Hepatocyte (in vitro differentiated cells): ENCODE measurements around the gene TNFRSF13B.

Source experiments
- CTCF ChIP-seq: fragments of 200-600 bp; sonication (generic); IDR thresholded peaks from 2 replicates; pipeline ENCODE4 v1.5.1; 2016; ENCODE audit warnings: antibody characterized with exemption, mild to moderate bottlenecking; ENCODE audit not compliant: poor library complexity
- EZH2 ChIP-seq: fragments of 200-600 bp; sonication (generic); IDR thresholded peaks from 2 replicates; pipeline ENCODE4 v1.6.1; 2016; ENCODE audit warnings: antibody characterized with exemption, mild to moderate bottlenecking, borderline replicate concordance
- EZH2phosphoT487 ChIP-seq: fragments of 200-600 bp; sonication (generic); IDR thresholded peaks from one replicate; pipeline ENCODE4 v1.6.1; 2018; ENCODE audit warnings: antibody characterized with exemption, mild to moderate bottlenecking, low read depth, moderate library complexity; ENCODE audit not compliant: unreplicated experiment, severe bottlenecking

- TF ChIP-seq CTCF (no peak), EZH2 (no peak), EZH2phosphoT487 (no peak)
Measured at GRCh38 chr17:17018021-17018441, 46.1 kb upstream of the TNFRSF13B start.
